Tibial artery (tissue), 4 donors: ENCODE measurements around the gene SYT13.

Experiments
- DNase-seq, 2 donors: peaks; one replicate each; pipeline ENCODE4 v3.0.0-alpha.2; 2019
- H3K27ac ChIP-seq, 2 donors: fragments of 200-600 bp; sonication (generic) in 1 of 2; 1 replicate in 1 of 2; 2 replicates in 1 of 2; pipeline ENCODE4 v1.5.1; 2018 to 2019; ENCODE audit warnings: mild to moderate bottlenecking in 1 of 2
- H3K27me3 ChIP-seq, 2 donors: fragments of 200-600 bp; sonication (generic) in 1 of 2; one replicate each; pipeline versions ENCODE4 v1.5.1 to v1.6.0; 2016 to 2019
- H3K36me3 ChIP-seq, 3 donors: fragments of 200-600 bp; sonication (generic) in 2 of 3; one replicate each; pipeline ENCODE4 v1.5.1; 2016 to 2019; ENCODE audit warnings: mild to moderate bottlenecking in 2 of 3
- H3K4me1 ChIP-seq, 4 donors: fragments of 200-600 bp; sonication (generic) in 2 of 4; 1 replicate in 3 of 4; 2 replicates in 1 of 4; pipeline ENCODE4 v1.5.1; 2016 to 2019
- H3K4me3 ChIP-seq, 2 donors: fragments of 200-600 bp; sonication (generic) in 1 of 2; 1 replicate in 1 of 2; 2 replicates in 1 of 2; pipeline ENCODE4 v1.5.1; 2018 to 2019; ENCODE audit warnings: mild to moderate bottlenecking in 2 of 2
- H3K9me3 ChIP-seq, 3 donors: fragments of 200-600 bp; sonication (generic) in 1 of 3; one replicate each; pipeline ENCODE4 v1.5.1; 2016 to 2019
- intact Hi-C: fragments of 100-400 bp; cut with DNase I; formaldehyde crosslinking; loops from one replicate; pipeline ENCODE4 v1.15.0; 2023; ENCODE audit warnings: low total_unique reads
- TF ChIP-seq, protein P1 (sequence below), 2 experiments: fragments of 200-600 bp in 1 of 2; fragments of 450-650 bp in 1 of 2; IDR thresholded peaks; one replicate each; pipeline ENCODE4 v1.5.1; 2017 to 2019; ENCODE audit warnings: antibody characterized with exemption in 2 of 2, mild to moderate bottlenecking in 1 of 2, moderate library complexity in 1 of 2

Gene SYT13

DNA sequence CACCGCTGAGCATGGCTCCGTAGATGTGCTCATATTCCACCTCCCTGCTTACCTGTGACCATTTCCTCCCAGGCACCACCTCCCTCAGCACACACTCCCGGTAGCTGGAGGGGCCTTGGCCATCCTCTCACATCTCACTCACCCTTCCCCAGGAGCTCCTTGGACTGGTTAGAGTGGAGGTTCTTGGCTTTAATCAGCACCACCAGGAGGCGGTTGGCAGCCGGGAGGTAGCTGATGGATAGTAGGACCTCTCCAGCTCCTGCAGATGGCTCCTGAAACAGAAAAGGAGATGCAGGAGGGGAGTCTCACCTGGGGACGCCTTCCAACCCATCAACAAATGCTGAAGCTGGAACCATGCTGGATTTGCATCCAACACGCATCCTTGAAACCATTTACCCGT lies 39.9 kb downstream of the SYT13 start:
- Histone ChIP-seq H3K27ac (no peak overlapping the region), H3K4me3 (no peak overlapping the region), H3K9me3 (no peaks in the 10 kb centered on the region), H3K4me1 (no peaks in the 10 kb centered on the region), H3K27me3 (peaks cover 0 to 5% of the 10 kb centered on the region in 2 donors), H3K36me3 (no peaks in the 10 kb centered on the region)
- TF ChIP-seq, protein P1, sequence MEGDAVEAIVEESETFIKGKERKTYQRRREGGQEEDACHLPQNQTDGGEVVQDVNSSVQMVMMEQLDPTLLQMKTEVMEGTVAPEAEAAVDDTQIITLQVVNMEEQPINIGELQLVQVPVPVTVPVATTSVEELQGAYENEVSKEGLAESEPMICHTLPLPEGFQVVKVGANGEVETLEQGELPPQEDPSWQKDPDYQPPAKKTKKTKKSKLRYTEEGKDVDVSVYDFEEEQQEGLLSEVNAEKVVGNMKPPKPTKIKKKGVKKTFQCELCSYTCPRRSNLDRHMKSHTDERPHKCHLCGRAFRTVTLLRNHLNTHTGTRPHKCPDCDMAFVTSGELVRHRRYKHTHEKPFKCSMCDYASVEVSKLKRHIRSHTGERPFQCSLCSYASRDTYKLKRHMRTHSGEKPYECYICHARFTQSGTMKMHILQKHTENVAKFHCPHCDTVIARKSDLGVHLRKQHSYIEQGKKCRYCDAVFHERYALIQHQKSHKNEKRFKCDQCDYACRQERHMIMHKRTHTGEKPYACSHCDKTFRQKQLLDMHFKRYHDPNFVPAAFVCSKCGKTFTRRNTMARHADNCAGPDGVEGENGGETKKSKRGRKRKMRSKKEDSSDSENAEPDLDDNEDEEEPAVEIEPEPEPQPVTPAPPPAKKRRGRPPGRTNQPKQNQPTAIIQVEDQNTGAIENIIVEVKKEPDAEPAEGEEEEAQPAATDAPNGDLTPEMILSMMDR (IDR thresholded peaks at IDR 0.05): no peak
- no peak for DNase-seq
- intact Hi-C loops: loop anchor here (10.0 kb wide), 1 partner anchor 131 kb away; no protein-coding TSS in a partner anchor

DNA sequence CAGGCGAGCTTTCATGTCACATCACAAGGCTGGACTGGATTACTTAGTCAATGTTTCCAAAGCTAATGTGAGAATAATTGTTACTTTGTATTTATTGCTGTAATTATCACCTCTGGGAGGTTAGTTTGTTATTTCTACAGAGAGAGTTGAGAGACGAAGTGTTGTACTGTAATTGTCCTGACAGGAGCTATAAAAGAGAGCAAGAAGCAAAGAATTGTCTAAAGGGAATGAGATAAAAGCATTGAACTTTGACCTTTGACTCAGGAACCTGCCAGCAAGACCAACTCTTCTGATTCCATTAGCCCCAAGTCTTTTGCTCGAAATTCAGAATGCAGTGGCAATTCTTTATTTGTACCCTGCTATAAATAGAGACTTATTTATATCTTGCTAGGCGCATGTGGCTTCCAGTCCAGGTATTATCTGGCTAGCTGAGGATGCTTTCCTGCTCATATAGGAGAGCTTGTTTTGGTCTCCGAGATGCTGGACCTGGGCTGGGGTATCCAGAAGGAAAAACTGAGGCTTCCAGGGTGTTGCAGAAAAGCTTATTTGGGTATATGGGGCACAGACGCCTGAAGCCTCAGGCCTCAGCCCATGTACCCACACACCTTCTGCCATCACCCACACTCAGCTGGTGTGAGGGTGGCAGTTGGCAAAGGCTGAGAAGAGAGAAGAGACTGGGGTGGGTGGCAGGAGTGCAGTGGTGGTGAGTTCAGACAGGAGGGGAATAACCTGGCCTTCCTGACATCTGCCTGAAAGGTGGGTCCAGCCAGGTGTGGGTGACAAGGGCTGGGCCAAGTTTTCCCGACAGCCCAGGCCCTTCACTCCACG lies 40.7 kb downstream of the SYT13 start:
- Histone ChIP-seq H3K27me3 (peaks cover 0 to 2% of the 10 kb centered on the region in 2 donors), H3K4me1 (no peaks in the 10 kb centered on the region), H3K4me3 (no peak overlapping the region), H3K27ac (no peak overlapping the region), H3K36me3 (no peaks in the 10 kb centered on the region), H3K9me3 (no peaks in the 10 kb centered on the region)
- DNase-seq: no peak
- TF ChIP-seq, protein P1 (IDR thresholded peaks at IDR 0.05): no peak
- intact Hi-C loops: loop anchor here (10.0 kb wide), 1 partner anchor 131 kb away; no protein-coding TSS in a partner anchor

DNA sequence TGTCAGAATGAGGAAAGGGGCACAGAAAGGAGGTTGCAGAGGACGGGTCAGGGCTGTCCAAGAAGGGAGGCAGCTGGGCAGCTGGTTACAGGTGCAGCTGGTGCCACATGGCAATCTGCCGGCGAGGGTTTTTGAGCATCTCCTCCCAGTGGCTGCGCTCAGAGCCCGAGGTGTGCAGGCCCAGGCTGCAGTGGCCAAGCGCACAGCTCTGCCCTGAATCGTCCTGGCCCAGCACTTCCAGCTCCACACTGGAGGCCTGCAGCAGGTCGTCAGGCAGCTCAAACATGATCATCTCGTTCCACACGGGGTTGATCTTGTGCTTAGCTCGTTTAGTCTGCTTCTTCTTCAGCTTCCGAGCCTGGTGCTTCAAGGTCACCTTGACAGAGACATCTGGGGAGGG lies 42.2 kb downstream of the SYT13 start:
- Histone ChIP-seq H3K27ac (no peak overlapping the region), H3K4me1 (peaks cover 0 to 2% (median 0%) of the 10 kb centered on the region in 4 donors), H3K27me3 (peaks cover 0 to 2% of the 10 kb centered on the region in 2 donors), H3K4me3 (no peak overlapping the region), H3K36me3 (no peaks in the 10 kb centered on the region), H3K9me3 (no peaks in the 10 kb centered on the region)
- intact Hi-C loops: loop anchor here (10.0 kb wide), 1 partner anchor 129 kb away; no protein-coding TSS in a partner anchor
- no peak for DNase-seq
- TF ChIP-seq, protein P1 (IDR thresholded peaks at IDR 0.05): no peak

DNA sequence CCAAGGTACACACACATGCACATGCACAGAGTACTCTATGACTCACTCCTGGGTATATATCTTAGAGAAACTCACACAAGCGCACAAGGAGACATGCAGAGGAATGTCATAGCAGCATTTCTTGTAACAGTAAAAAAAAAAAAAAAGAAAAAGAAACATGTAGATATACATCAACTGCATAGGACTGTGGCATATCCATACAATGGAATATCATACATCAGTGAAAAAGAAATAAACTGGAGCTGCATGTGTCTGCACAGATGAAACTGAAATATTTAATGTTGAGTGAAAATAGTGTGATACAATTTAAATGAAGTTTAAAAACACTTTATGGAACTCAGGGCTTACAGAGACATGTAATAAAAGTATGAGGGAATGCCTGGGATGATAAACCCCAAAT lies 46.4 kb downstream of the SYT13 start:
- intact Hi-C loops: loop anchor here (10.0 kb wide), 1 partner anchor 125 kb away; no protein-coding TSS in a partner anchor
- no peaks in the 10 kb centered on the region for H3K9me3 ChIP-seq

DNA sequence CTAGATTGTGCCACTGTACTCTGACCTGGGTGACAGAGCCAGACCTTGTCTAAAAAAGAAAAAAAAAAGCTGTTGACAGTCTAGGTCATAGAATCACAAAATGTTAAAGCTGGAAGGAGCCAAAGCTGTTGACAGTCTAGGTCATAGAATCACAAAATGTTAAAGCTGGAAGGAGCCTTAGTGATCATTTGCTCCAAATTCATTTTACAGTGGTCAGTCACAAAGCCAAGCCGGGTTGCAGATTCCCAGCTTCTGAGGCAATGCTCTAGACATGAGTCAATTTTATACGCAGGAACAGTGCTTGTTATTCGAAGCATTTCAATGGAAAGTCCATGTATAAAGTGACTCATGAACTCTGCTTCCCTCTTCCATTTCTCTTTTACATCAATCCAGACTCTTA lies 47.4 kb downstream of the SYT13 start:
- H3K4me1 ChIP-seq: peaks cover 0 to 9% (median 0%) of the 10 kb centered on the region in 4 donors
- no peak overlapping the region for H3K27ac ChIP-seq
- H3K27me3 ChIP-seq: no peaks in the 10 kb centered on the region
- TF ChIP-seq, protein P1 (IDR thresholded peaks at IDR 0.05): no peak
- H3K4me3 ChIP-seq: no peak overlapping the region
- no peaks in the 10 kb centered on the region for H3K36me3 ChIP-seq
- H3K9me3 ChIP-seq: no peaks in the 10 kb centered on the region
- intact Hi-C loops: no loop called here
- peak in 1 of 2 donors; percentile 59 for DNase-seq

More for the DNA sequence above, 46.4 kb downstream of the SYT13 start:
- Histone ChIP-seq H3K36me3 (no peaks in the 10 kb centered on the region), H3K4me1 (peaks cover 0 to 9% (median 0%) of the 10 kb centered on the region in 4 donors), H3K27ac (no peak overlapping the region), H3K4me3 (no peak overlapping the region), H3K27me3 (no peaks in the 10 kb centered on the region)
- no peak for DNase-seq
- TF ChIP-seq, protein P1 (IDR thresholded peaks at IDR 0.05): no peak
